Inflammatory macrophage treated with lipopolysaccharide for 1 hour (primary cell): ENCODE results near the gene JADE2.

ENCODE experiments used
- DNase-seq, 2 donors: peaks; one replicate each; pipeline ENCODE4 v3.0.0-alpha.2; 2020 to 2022

JADE2 gene

DNA sequence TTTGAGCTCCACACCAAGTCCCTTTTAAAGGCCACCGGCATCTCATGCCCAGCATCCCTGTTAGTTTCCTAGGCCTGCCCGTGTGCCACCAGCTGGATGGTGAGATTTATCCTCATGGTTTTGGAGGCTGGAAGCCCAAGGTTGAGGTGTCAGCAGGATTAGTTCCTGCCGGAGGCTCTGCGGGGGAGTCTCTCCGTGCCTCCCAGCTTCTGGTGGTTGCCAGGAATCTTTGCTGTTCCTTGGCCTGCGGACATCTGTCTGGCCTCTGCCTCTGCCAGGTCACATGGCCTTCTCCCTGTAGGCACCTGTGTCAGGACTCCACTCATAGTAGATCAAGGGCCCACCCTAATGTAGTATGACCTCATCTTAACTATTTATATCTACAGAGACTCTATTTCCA, 45.4 kb downstream of the JADE2 start:
- no peak for DNase-seq

- DNase-seq = no peak
Measured at GRCh38 chr5:134571693-134572405, 46.4 kb downstream of the JADE2 start.

DNA sequence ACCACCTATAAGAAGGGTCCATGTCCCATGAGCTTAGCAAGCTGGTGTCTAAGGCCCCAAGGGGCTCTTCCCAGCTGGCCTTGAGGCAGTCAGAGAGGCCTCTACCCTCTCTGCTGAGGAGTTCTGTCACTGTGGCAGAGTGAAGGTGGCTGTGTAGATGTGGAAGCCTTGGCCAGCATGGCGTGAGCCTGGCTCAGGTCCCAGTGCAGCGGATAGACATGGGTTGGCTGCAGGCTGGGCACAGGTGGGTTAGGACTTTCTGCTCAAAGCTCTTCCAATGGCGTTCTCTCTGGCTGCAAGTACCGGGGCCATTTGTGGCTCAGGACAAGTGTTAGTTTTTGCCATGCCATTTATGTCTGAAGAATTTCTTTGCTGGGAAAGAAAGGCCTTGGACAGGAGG, 47.3 kb downstream of the JADE2 start:
- DNase-seq = no peak

DNA sequence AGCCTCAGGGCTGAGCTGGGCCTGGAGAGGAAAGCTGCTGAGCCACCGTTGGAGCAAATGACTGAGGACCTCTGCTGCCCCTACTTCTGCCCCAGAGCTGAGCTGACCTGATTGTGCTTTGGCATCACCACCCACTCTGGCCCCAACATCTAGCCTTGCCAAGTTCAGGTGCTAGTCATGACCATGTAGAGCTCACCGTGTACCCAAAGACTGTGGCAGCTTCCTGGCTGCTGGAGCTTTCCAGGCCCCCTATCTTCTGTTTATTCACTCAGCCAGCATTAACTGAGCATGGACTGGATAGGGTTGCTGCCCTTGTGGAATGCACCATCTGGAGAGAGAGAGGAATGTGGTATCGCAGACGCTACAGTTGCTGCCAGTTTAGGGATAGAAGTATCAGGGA, 49.1 kb downstream of the JADE2 start:
- no peak for DNase-seq

DNA sequence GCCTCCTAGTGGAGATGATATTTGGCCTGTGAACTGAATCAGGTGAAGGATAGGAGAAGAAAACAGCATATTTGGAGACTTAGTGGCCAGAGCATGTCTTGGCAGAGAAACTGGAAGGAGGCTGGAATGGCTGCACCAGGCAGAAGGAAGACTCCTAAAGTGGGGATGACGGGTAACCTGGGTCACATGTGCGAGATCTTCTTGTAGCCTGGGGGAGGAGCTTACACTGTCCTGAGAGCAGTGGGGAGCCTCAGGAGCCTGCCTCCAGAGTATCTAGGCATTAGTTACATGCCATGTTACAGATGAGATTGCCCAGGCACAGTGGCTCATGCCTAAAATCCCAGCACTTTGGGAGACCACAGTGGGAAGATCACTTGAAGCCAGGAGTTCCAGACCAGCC, 49.8 kb downstream of the JADE2 start:
- no peak for DNase-seq

DNA sequence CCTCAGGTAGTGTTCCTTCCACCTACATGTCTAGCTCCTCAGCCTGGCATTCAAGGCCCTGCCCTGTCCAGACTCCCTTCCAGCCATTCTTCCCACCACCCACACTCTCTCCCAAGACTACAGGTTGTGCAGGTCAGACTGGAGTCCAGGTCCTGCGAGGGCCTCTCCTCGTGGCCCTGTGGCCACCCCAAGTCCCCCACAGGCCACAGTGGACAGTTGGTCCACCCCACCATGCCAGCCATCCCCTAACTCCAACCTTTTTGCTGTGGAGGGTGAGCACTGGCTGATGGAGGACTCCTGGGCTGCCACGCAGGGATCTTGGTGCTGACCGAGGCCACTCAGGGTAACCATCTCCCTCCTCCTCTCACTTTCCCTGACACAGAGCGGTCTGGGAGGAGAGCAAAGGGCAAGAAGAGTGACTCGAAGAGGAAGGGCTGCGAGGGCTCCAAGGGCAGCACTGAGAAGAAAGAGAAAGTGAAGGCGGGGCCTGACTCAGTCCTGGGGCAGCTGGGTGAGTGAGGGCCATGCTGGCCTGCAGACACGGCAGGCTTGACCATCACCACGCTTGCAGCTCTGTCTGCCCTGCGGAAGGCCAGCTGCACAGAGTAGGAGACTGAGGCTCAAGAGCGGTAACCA, 51.0 kb downstream of the JADE2 start:
- peak; percentile 41 to 79 for DNase-seq

GRCh38 chr5:134577022-134577795, 51.7 kb downstream of the JADE2 start:
- DNase-seq = peak; percentile 36 to 89

GRCh38 chr5:134577796-134578577, 52.5 kb downstream of the JADE2 start:
- DNase-seq = peak; percentile 56 to 94

DNA sequence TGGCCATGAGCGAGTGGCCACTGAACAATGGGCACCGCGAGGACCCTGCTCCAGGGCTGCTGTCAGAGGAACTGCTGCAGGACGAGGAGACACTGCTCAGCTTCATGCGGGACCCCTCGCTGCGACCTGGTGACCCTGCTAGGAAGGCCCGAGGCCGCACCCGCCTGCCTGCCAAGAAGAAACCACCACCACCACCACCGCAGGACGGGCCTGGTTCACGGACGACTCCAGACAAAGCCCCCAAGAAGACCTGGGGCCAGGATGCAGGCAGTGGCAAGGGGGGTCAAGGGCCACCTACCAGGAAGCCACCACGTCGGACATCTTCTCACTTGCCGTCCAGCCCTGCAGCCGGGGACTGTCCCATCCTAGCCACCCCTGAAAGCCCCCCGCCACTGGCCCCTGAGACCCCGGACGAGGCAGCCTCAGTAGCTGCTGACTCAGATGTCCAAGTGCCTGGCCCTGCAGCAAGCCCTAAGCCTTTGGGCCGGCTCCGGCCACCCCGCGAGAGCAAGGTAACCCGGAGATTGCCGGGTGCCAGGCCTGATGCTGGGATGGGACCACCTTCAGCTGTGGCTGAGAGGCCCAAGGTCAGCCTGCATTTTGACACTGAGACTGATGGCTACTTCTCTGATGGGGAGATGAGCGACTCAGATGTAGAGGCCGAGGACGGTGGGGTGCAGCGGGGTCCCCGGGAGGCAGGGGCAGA, 53.3 kb downstream of the JADE2 start:
- no peak for DNase-seq

DNA sequence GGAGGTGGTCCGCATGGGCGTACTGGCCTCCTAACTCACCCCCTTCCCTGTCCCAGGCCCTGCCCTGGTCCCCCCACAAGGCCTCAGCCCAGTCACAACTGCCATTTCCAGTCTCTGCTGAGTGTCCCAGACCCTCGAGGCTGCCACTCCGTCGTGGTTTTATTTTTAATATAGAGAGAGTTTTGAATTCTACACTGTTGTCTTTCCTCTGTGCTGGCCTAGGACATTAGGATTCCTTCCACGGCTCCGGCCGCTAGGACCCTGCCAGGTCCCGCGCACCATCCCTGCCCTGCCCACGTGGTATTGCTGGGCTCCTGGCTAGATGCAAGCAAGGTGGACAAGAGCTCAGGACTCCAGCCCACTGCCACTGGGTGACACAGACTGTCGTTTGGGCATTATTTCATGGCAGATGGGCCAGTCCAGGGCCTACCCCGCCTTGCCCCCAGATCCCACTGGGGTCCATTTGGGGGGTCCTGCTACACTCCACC, 53.9 kb downstream of the JADE2 start:
- DNase-seq = no peak

DNA sequence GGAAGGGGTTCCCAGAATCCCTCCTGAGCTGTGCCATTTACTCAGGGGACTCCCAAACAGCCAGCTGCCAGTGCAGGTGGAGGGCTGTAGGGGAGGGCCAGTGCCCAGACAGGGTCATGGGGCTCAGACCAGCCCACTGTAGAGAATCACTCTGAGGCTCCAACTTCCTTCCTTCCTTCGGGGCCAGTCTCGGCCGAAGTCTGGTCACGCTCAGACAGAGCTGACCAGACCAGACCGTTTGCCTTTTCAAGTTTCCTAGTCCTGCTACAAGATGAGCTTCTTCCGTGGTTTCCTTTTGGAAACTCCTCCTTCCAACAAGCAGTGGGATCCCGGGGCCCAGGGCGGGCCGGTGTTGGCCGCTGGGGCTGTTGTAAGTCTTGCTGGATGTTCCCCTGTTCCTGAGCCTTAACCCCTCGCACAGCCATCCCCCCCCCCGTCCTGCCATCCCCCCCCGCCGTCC, 54.6 kb downstream of the JADE2 start:
- no peak for DNase-seq

- DNase-seq = no peak
Measured at GRCh38 chr5:134581241-134581981, 55.9 kb downstream of the JADE2 start.

DNA sequence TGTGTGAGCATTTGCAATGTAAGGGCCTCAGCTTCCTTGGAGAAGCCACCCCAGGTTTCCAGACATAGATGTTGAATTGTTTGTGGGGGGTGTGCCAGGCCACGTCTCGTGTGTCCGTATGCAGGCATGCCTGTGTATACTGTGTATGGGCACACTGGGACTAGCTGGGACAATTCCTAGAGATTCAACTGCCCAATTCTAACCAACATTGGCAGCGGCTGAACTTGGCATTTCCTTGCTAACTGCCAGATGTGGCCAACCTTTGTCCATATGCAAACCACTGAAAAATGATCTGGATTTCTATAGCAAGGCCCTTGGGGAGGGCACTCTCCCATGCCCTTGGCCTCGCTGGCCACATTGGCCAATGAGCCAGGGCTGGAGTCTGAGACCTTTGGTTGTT, 56.8 kb downstream of the JADE2 start:
- no peak for DNase-seq

DNA sequence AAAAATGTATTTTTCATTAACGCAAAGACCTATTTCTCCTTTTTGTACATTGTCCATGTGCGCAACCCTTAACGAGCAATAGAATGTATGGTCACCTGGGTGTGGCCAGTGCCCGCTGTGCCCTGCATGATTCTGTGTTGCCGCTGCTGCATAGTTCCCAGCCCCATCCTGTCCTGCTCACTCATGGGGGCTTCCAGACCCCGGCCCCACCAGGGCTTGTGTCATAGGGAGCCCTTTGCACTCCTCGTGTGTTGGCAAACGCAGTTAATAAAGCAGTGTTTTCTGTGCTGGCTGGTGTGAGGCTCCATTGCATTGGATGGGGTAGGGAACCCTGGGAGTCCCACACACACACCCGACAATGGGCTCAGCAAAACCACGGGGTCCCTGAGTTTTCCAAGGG, 57.5 kb downstream of the JADE2 start:
- no peak for DNase-seq

GRCh38 chr5:134583766-134584165, 58.3 kb downstream of the JADE2 start:
- no peak for DNase-seq

DNA sequence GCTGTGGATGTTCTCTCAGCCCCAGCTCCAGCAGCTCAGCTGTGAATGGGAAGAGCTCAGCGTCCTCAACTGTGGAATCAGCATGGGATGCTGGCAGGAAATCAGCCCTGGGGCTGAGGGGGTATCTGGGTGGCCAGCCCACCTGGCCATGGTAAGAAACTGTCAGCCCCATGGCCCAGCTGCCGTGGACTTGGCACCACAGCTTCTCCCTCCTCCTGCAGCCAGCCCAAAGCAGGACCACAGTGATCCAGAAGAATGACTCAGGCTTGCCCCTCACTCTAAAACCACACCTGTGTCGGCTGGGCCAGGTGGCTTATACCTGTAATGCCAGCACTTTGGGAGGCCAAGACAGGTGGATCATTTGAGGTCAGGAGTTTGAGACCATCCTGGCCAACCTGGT, 59.2 kb downstream of the JADE2 start:
- no peak for DNase-seq

DNA sequence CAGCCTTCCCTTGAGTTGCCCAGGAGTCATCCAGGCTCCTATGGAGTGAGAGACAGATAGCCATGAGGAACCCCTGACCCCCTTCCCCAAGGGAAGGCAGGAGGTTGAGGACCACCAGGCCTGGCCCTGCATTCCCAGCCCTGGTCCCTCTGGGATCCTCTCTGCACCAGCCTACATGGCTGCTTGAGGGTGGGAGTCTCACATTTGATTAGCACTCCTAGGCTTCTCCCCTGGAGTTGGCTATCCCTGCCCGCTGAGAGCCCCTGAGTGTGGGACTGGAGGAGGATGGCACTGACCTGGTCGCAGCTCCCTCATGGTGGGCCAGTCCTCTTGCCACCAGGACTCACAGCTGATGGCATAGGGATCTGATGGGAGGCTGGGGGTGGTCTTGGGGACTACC, 60.5 kb downstream of the JADE2 start:
- DNase-seq = no peak

GRCh38 chr5:134586866-134587524, 61.5 kb downstream of the JADE2 start:
- peak; percentile 61 to 88 for DNase-seq

GRCh38 chr5:134590992-134591659, 65.7 kb downstream of the JADE2 start:
- DNase-seq = no peak

- no peak for DNase-seq
Measured at GRCh38 chr5:134592141-134592746, 66.8 kb downstream of the JADE2 start.
